Breast epithelium (tissue), 3 donors: ENCODE measurements around the gene MYRF.

ENCODE experiments used
- POLR2A ChIP-seq: fragments of 450-650 bp; IDR thresholded peaks from one replicate; pipeline ENCODE4 v1.6.1; 2016; ENCODE audit warnings: antibody characterized with exemption, mild to moderate bottlenecking, moderate library complexity
- POLR2AphosphoS5 ChIP-seq, 3 donors: sonication (generic); formaldehyde crosslinking; IDR thresholded peaks; one replicate each; pipeline ENCODE4 v1.6.1; 2017; ENCODE audit warnings: antibody characterized with exemption in 3 of 3
- TF ChIP-seq, protein P1 (sequence below), 3 donors: fragments of 450-650 bp; IDR thresholded peaks; one replicate each; pipeline ENCODE4 v1.5.1; 2016 to 2017; ENCODE audit warnings: antibody characterized with exemption in 3 of 3, mild to moderate bottlenecking in 3 of 3, moderate library complexity in 3 of 3

DNA sequence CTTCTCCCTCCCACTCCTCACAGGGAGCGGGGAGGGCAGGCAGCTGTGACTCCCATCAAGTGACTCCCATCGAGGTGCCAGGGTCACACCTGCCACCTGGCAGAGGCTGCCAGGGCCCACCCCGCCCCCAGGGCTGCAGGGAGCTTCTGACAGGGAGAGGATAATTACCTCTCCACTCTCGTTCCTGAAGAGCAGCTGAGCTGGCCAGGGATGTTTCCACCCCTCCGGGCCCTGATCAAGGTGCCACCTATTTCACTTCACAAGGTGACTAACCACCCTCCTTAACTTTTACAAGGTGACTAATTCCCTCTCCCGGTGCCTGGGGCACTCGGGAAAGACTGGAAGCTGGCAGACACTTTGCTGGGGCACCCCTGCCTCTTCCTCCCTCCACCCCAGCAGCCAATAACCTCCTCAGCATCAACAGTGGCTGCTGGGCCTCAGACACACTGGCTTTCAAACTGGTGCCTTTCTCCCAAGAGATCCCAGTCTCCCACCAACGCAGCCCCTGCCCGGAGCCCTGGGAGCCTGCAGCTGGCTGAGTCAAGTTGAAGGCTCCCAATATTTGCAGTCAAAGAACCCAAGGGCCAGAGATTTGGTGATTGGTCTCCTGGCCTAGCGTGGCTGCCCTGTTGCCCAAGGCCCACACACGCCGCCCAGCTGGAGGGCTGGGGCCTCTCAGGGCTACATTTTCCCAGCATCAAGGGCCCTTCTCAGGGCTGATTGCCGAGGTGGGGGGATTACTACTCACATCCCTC, 22.0 kb upstream of the MYRF start:
- no peak for TF ChIP-seq POLR2A
- TF ChIP-seq, protein P1, sequence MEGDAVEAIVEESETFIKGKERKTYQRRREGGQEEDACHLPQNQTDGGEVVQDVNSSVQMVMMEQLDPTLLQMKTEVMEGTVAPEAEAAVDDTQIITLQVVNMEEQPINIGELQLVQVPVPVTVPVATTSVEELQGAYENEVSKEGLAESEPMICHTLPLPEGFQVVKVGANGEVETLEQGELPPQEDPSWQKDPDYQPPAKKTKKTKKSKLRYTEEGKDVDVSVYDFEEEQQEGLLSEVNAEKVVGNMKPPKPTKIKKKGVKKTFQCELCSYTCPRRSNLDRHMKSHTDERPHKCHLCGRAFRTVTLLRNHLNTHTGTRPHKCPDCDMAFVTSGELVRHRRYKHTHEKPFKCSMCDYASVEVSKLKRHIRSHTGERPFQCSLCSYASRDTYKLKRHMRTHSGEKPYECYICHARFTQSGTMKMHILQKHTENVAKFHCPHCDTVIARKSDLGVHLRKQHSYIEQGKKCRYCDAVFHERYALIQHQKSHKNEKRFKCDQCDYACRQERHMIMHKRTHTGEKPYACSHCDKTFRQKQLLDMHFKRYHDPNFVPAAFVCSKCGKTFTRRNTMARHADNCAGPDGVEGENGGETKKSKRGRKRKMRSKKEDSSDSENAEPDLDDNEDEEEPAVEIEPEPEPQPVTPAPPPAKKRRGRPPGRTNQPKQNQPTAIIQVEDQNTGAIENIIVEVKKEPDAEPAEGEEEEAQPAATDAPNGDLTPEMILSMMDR (IDR thresholded peaks at IDR 0.05): no peak
- TF ChIP-seq POLR2AphosphoS5 (IDR thresholded peaks at IDR 0.05): no peak
